Measurements from ENCODE around the gene FAM200A. TPM values are rescaled to one million over a fixed set of nuclear protein-coding genes. Genes with fewer than 3 reads are reported as not detected.

Gene FAM200A
- total RNA-seq, 1 experiment from 2014 or later: 4.7 TPM

DNA sequence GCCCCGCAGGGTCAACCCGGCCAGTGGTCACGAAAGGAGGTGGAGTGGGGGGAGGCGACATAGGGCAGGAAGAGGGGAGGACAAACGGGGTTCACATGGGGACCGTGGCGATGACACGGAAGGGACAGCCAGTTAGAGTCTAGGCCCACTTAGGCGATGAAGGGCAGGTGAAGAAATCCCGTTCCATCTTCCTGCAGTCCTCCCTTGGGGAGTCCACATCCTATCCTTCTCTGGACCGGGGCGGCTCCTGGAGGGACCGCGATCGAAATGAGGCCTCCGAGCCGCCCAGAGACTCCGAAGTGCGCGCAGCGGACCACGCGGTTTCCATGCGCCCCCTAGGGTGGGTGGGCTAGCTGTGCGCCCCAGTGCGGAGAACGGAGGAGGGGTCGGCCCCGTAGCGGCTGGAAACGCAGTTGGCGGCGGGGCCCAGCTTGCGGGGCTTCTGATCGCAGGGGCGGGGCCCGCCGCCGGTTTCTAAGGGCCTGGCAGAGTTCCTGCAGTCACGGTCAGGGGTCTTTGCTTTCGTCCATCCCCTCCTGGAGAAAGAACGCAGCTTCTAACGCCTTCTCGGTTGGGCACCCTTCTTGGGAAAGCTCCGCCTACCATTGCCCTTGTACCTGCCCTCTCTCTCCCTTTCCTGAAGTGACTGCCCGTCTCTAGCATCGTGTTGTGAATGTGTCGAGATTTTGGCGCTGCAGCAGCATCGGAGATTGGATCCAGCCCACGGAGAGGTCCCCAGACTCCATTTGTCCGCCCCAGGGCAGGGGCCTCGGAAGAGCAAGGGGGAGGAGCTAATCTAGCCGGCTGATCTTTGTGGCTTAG is 28.3 kb upstream of the FAM200A start:
- no peaks in the 10 kb centered on the region for H3K36me3 ChIP-seq (ENCODE audit: control insufficient read depth in 1 of 2, insufficient read depth in 2 of 2, low read length in 2 of 2)
- H3K4me3 ChIP-seq (replicated peaks in 1 of 2; ENCODE audit: low read depth in 1 of 2, low read length in 2 of 2): no peak overlapping the region
- H4K20me1 ChIP-seq (ENCODE audit: insufficient read depth): no peaks in the 10 kb centered on the region
- RAD21 ChIA-PET (ENCODE audit: low non-redundant PET in 1 of 2, low total read pairs in 2 of 2, uncharacterized antibody in 2 of 2, unreplicated experiment in 2 of 2): no interaction called here
- H3K79me2 ChIP-seq (ENCODE audit: insufficient read depth, low read length): no peaks in the 10 kb centered on the region
- CTCF ChIA-PET: interaction anchor here (0.6 kb wide), 1 partner anchor 13 kb away, joined by 5 read pairs; no protein-coding TSS in a partner anchor
- POLR2A ChIA-PET: no interaction called here
- intact Hi-C loops (cut with micrococcal nuclease): no loop called here
- H2AFZ ChIP-seq (ENCODE audit: low read depth, low read length, poor library complexity, severe bottlenecking): no peak overlapping the region
- no peak for ATAC-seq
- no peak overlapping the region for H3K4me2 ChIP-seq (ENCODE audit: low read length)
- no peaks in the 10 kb centered on the region for H3K9me3 ChIP-seq (ENCODE audit: control insufficient read depth in 1 of 2, insufficient read depth in 1 of 2, low read depth in 1 of 2, low read length in 2 of 2)
- no peak overlapping the region for H3K27ac ChIP-seq (ENCODE audit: low read depth, low read length)
- no peaks in the 10 kb centered on the region for H3K4me1 ChIP-seq (ENCODE audit: control insufficient read depth in 1 of 2, insufficient read depth in 2 of 2, low read length in 2 of 2)
- DNase-seq (ENCODE audit: low read depth, low spot score): no peak
- H3K9me2 ChIP-seq (ENCODE audit: insufficient read depth): no peaks in the 10 kb centered on the region
- H3K9ac ChIP-seq (ENCODE audit: low read length): no peak overlapping the region
- TF ChIP-seq EGR1 (IDR thresholded peaks at IDR 0.05; ENCODE audit: low read depth) (no peak), SRF (IDR thresholded peaks at IDR 0.05; ENCODE audit: low read depth) (no peak), CEBPB (IDR thresholded peaks at IDR 0.05; ENCODE audit: low read depth) (no peak), SP1 (IDR thresholded peaks at IDR 0.05; ENCODE audit: low read depth) (no peak), POLR2AphosphoS5 (IDR thresholded peaks at IDR 0.05; ENCODE audit: low read depth, low read length) (no peak), ZFX (IDR thresholded peaks at IDR 0.05) (no peak), YY1 (IDR thresholded peaks at IDR 0.05; ENCODE audit: extremely low read depth, insufficient replicate concordance, low read depth, low read length) (no peak), JUND (IDR thresholded peaks at IDR 0.05) (no peak)
- TF ChIP-seq, protein P1, sequence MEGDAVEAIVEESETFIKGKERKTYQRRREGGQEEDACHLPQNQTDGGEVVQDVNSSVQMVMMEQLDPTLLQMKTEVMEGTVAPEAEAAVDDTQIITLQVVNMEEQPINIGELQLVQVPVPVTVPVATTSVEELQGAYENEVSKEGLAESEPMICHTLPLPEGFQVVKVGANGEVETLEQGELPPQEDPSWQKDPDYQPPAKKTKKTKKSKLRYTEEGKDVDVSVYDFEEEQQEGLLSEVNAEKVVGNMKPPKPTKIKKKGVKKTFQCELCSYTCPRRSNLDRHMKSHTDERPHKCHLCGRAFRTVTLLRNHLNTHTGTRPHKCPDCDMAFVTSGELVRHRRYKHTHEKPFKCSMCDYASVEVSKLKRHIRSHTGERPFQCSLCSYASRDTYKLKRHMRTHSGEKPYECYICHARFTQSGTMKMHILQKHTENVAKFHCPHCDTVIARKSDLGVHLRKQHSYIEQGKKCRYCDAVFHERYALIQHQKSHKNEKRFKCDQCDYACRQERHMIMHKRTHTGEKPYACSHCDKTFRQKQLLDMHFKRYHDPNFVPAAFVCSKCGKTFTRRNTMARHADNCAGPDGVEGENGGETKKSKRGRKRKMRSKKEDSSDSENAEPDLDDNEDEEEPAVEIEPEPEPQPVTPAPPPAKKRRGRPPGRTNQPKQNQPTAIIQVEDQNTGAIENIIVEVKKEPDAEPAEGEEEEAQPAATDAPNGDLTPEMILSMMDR (IDR thresholded peaks at IDR 0.05 in 2 of 3, conservative IDR thresholded peaks at IDR 0.05 in 1 of 3; ENCODE audit: borderline replicate concordance in 1 of 3, insufficient read depth in 1 of 3, low read depth in 2 of 3, low read length in 2 of 3): no peak
- TF ChIP-seq, protein P2, sequence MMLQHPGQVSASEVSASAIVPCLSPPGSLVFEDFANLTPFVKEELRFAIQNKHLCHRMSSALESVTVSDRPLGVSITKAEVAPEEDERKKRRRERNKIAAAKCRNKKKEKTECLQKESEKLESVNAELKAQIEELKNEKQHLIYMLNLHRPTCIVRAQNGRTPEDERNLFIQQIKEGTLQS (IDR thresholded peaks at IDR 0.05): no peak
- TF ChIP-seq, protein P3, sequence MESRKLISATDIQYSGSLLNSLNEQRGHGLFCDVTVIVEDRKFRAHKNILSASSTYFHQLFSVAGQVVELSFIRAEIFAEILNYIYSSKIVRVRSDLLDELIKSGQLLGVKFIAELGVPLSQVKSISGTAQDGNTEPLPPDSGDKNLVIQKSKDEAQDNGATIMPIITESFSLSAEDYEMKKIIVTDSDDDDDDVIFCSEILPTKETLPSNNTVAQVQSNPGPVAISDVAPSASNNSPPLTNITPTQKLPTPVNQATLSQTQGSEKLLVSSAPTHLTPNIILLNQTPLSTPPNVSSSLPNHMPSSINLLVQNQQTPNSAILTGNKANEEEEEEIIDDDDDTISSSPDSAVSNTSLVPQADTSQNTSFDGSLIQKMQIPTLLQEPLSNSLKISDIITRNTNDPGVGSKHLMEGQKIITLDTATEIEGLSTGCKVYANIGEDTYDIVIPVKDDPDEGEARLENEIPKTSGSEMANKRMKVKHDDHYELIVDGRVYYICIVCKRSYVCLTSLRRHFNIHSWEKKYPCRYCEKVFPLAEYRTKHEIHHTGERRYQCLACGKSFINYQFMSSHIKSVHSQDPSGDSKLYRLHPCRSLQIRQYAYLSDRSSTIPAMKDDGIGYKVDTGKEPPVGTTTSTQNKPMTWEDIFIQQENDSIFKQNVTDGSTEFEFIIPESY (IDR thresholded peaks at IDR 0.05; ENCODE audit: extremely low read depth, insufficient replicate concordance, low read length): no peak
- TF ChIP-seq, protein P4, sequence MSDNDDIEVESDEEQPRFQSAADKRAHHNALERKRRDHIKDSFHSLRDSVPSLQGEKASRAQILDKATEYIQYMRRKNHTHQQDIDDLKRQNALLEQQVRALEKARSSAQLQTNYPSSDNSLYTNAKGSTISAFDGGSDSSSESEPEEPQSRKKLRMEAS (IDR thresholded peaks at IDR 0.05): no peak
- no peaks in the 10 kb centered on the region for H3K27me3 ChIP-seq (ENCODE audit: insufficient read depth, low read length)
- BruUV-seq (replicated peaks): no TSS peak

Data from HCT116 (cell line).